Astrocyte (in vitro differentiated cells and primary cell): Measurements from ENCODE around the gene POLG2. TPM values are rescaled to one million over a fixed set of nuclear protein-coding genes. Genes with fewer than 3 reads are reported as not detected.

Experiments used
- DNase-seq: peaks from one replicate; pipeline ENCODE4 v3.0.0-alpha.2; 2010; ENCODE audit warnings: low read depth
- FAIRE-seq: peaks from 2 replicates; lab custom pipeline; 2011; peaks lifted over from hg19 to GRCh38; lab: Jason Lieb, UNC
- H2AFZ ChIP-seq: 2 replicates; pipeline ENCODE4 v1.6.0; 2012; ENCODE audit warnings: low read depth, low read length, inconsistent platforms
- H3K27ac ChIP-seq: 2 replicates; pipeline ENCODE4 v1.5.1; 2011; ENCODE audit warnings: low read depth, low read length, inconsistent platforms
- H3K27me3 ChIP-seq: 2 replicates; pipeline ENCODE4 v1.6.0; 2011; ENCODE audit warnings: low read length, inconsistent platforms; ENCODE audit not compliant: insufficient read depth
- H3K36me3 ChIP-seq: 2 replicates; pipeline ENCODE4 v1.5.1; 2011; ENCODE audit warnings: low read length, inconsistent platforms; ENCODE audit not compliant: insufficient read depth
- H3K4me1 ChIP-seq: 2 replicates; pipeline ENCODE4 v1.5.1; 2011; ENCODE audit warnings: low read length, inconsistent platforms; ENCODE audit not compliant: insufficient read depth
- H3K4me2 ChIP-seq: 2 replicates; pipeline ENCODE4 v1.6.0; 2012; ENCODE audit warnings: low read length, inconsistent platforms
- H3K4me3 ChIP-seq: 2 replicates; pipeline ENCODE4 v1.5.1; 2011; ENCODE audit warnings: low read depth, mild to moderate bottlenecking, low read length, inconsistent platforms; ENCODE audit not compliant: insufficient read depth
- H3K79me2 ChIP-seq: 2 replicates; pipeline ENCODE4 v1.6.0; 2012; ENCODE audit warnings: mild to moderate bottlenecking, low read length, inconsistent platforms; ENCODE audit not compliant: insufficient read depth
- H3K9ac ChIP-seq: 2 replicates; pipeline ENCODE4 v1.6.0; 2012; ENCODE audit warnings: mild to moderate bottlenecking, low read length, inconsistent platforms
- H3K9me3 ChIP-seq: 2 replicates; pipeline ENCODE4 v1.5.1; 2012; ENCODE audit warnings: low read depth, mild to moderate bottlenecking, low read length, inconsistent platforms; ENCODE audit not compliant: insufficient read depth
- H4K20me1 ChIP-seq: 2 replicates; pipeline ENCODE4 v1.6.0; 2012; ENCODE audit warnings: low read length, inconsistent platforms; ENCODE audit not compliant: insufficient read depth
- H3K27ac Mint-ChIP-seq: one replicate; pipeline ENCODE4 v1.8.0; 2021; ENCODE audit warnings: mild to moderate bottlenecking, mixed read lengths; ENCODE audit not compliant: unreplicated experiment
- H3K27me3 Mint-ChIP-seq: one replicate; pipeline ENCODE4 v1.8.0; 2021; ENCODE audit warnings: low read depth, mixed read lengths; ENCODE audit not compliant: unreplicated experiment
- H3K36me3 Mint-ChIP-seq: one replicate; pipeline ENCODE4 v1.8.0; 2021; ENCODE audit warnings: low read depth, mixed read lengths; ENCODE audit not compliant: unreplicated experiment
- H3K4me1 Mint-ChIP-seq: one replicate; pipeline ENCODE4 v1.8.0; 2021; ENCODE audit warnings: low read depth, mixed read lengths; ENCODE audit not compliant: unreplicated experiment
- H3K4me3 Mint-ChIP-seq: one replicate; pipeline ENCODE4 v1.8.0; 2021; ENCODE audit warnings: mild to moderate bottlenecking, moderate library complexity, mixed read lengths; ENCODE audit not compliant: unreplicated experiment
- H3K9me3 Mint-ChIP-seq: one replicate; pipeline ENCODE4 v1.8.0; 2021; ENCODE audit warnings: mild to moderate bottlenecking, mixed read lengths; ENCODE audit not compliant: unreplicated experiment
- CTCF ChIP-seq: IDR thresholded peaks from 2 replicates; pipeline ENCODE4 v1.5.1; 2011; ENCODE audit warnings: low read depth, mild to moderate bottlenecking, inconsistent platforms, low read length, moderate library complexity; ENCODE audit not compliant: insufficient read depth
- EZH2 ChIP-seq: IDR thresholded peaks from 2 replicates; pipeline ENCODE4 v1.6.1; 2012; ENCODE audit warnings: mild to moderate bottlenecking, low read length, inconsistent platforms; ENCODE audit not compliant: insufficient read depth
- total RNA-seq: library from RNA; stranded (reverse); gene quantifications from 2 replicates; pipeline ENCODE4 v1.2.1, GENCODE V29; 2021

Gene POLG2
- total RNA-seq, 1 donor from 2014 or later, result 16.2 TPM

GRCh38 chr17:64491994-64492393 is 4.9 kb downstream of the POLG2 start:
- H3K79me2 ChIP-seq, result peaks cover 26% of the 10 kb centered on the region
- H3K9ac ChIP-seq, result no peak overlapping the region
- no peaks in the 10 kb centered on the region for H3K9me3 Mint-ChIP-seq
- no peak overlapping the region for H3K4me2 ChIP-seq
- no peaks in the 10 kb centered on the region for H3K27me3 ChIP-seq
- TF ChIP-seq CTCF, result no peak
- H3K36me3 ChIP-seq, result peaks cover 13% of the 10 kb centered on the region
- H3K9me3 ChIP-seq, result no peaks in the 10 kb centered on the region
- H3K27me3 Mint-ChIP-seq, result no peaks in the 10 kb centered on the region
- H3K4me1 ChIP-seq, result peaks cover 4% of the 10 kb centered on the region
- peaks cover 10% of the 10 kb centered on the region for H3K36me3 Mint-ChIP-seq
- H4K20me1 ChIP-seq, result peaks cover 8% of the 10 kb centered on the region
- no peak overlapping the region for H2AFZ ChIP-seq
- H3K4me3 Mint-ChIP-seq, result no peak overlapping the region
- H3K4me1 Mint-ChIP-seq, result peaks cover 13% of the 10 kb centered on the region
- DNase-seq (no peak), FAIRE-seq (no peak)
- H3K27ac ChIP-seq, result no peak overlapping the region
- H3K27ac Mint-ChIP-seq, result peak overlapping the region; percentile 82
- H3K4me3 ChIP-seq, result no peak overlapping the region

DNA sequence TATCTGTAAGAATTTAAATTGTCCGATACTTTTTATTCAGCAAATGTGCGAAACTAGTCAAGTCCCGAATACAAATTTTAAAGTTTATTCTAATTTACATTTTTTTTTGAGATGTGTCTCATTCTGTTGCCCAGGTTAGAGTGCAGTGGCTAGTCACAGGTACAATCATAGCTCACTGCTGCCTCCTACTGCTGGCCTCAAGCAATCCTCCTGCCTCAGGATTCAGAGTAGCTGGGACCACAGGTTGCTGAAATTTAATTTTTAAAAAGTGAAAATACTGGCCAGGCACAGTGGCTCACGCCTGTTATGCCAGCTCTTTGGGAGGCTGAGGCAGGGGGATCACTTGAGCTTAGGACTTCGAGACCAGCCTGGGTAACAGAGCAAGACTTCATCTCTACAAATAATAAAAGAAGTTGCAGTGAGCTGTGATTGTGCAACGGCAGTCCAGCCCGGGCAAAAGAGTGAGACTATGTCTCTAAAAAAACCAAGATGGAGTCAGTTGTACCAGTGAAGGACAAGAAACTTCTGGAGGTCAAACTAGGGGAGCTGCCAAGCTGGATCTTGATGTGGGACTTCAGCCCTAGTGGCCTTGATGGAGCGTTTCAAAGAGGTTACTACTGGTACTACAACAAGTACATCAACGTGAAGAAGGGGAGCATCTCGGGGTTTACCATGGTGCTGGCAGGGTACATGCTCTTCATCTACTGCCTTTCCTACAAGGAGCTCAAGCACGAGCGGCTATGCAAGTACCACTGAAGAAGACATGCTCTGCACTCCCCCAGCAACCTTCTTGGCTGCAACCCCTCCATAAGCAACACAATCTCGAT is 5.6 kb downstream of the POLG2 start:
- DNase-seq (no peak), FAIRE-seq (no peak)
- no peak for TF ChIP-seq EZH2
- TF ChIP-seq CTCF, result peak; percentile 52
- no peak overlapping the region for H3K4me2 ChIP-seq
- no peak overlapping the region for H3K4me3 Mint-ChIP-seq
- no peak overlapping the region for H3K27ac ChIP-seq
- H3K4me1 ChIP-seq, result peaks cover 4% of the 10 kb centered on the region
- no peaks in the 10 kb centered on the region for H3K9me3 Mint-ChIP-seq
- H3K9ac ChIP-seq, result no peak overlapping the region
- peaks cover 13% of the 10 kb centered on the region for H3K36me3 ChIP-seq
- H2AFZ ChIP-seq, result no peak overlapping the region
- H3K27me3 Mint-ChIP-seq, result no peaks in the 10 kb centered on the region
- peaks cover 10% of the 10 kb centered on the region for H3K36me3 Mint-ChIP-seq
- no peak overlapping the region for H3K4me3 ChIP-seq
- H3K4me1 Mint-ChIP-seq, result peaks cover 13% of the 10 kb centered on the region
- no peaks in the 10 kb centered on the region for H3K27me3 ChIP-seq
- H3K27ac Mint-ChIP-seq, result no peak overlapping the region
- H3K79me2 ChIP-seq, result peaks cover 21% of the 10 kb centered on the region
- peaks cover 8% of the 10 kb centered on the region for H4K20me1 ChIP-seq
- H3K9me3 ChIP-seq, result no peaks in the 10 kb centered on the region

DNA sequence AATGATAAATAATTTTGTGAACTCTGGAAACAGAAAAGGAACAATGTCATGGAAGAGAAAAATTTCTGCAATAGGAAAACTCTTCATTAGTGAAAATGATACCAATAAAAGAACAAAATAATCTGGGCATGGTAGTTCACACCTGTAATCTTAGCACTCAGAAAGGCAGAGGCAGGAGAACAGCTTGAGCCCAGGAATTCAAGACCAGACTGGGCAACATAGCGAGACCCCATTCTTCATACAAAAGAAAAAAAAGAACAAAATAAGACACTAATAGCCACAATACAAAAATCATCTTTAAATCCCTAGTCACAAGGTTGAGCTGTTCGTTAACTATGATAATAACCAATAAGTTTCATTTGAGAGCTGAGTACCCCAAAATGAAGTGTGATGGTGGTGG is 8.6 kb downstream of the POLG2 start:
- Mint-ChIP-seq H3K4me3 (no peak overlapping the region), H3K27me3 (no peaks in the 10 kb centered on the region), H3K4me1 (peaks cover 6% of the 10 kb centered on the region), H3K27ac (no peak overlapping the region), H3K9me3 (no peaks in the 10 kb centered on the region), H3K36me3 (peaks cover 15% of the 10 kb centered on the region)
- Histone ChIP-seq H3K4me2 (no peak overlapping the region), H4K20me1 (no peaks in the 10 kb centered on the region), H3K4me1 (no peaks in the 10 kb centered on the region), H3K27me3 (no peaks in the 10 kb centered on the region), H2AFZ (no peak overlapping the region), H3K9ac (no peak overlapping the region), H3K9me3 (no peaks in the 10 kb centered on the region), H3K36me3 (peaks cover 13% of the 10 kb centered on the region), H3K4me3 (no peak overlapping the region), H3K79me2 (no peaks in the 10 kb centered on the region), H3K27ac (no peak overlapping the region)
- TF ChIP-seq EZH2 (no peak), CTCF (no peak)
- FAIRE-seq (no peak), DNase-seq (no peak)
